ACHN (cell line): ENCODE measurements around the gene TTC17.
A peak's percentile ranks its signal among the peaks of the same experiment; 100 is the strongest.
"Not testable (repeated sequence)": the region's sequence is repeated elsewhere in the genome, so short reads cannot be mapped to it uniquely, and the experiment has no call there.

Source experiments
- DNase-seq: peaks from one replicate; pipeline ENCODE4 v3.0.0-alpha.2; 2015
- in situ Hi-C: cut with HindIII; loops from 2 replicates; pipeline ENCODE4 v1.10.0; 2017; ENCODE audit warnings: low sequenced_read_pairs, low pct_ligation_motif_present, low pct_unique_long_range_greater_than_20kb

The TTC17 gene

GRCh38 chr11:43430916-43431315 lies 72.2 kb downstream of the TTC17 start:
- in situ Hi-C loops, DNase-seq: not testable (repeated sequence)

GRCh38 chr11:43434893-43435292 lies 76.2 kb downstream of the TTC17 start:
- in situ Hi-C loops, result no loop called here
- DNase-seq, result no peak

- in situ Hi-C loops, result no loop called here
- DNase-seq, result no peak
Observed at GRCh38 chr11:43440486-43440885, 81.8 kb downstream of the TTC17 start.

GRCh38 chr11:43443811-43444210 lies 85.1 kb downstream of the TTC17 start:
- DNase-seq, result no peak
- in situ Hi-C loops, result no loop called here

- in situ Hi-C loops, result no loop called here
- DNase-seq, result no peak
Observed at GRCh38 chr11:43447151-43447550, 88.4 kb downstream of the TTC17 start.

- in situ Hi-C loops, result no loop called here
- no peak for DNase-seq
Observed at GRCh38 chr11:43458486-43458885, 99.8 kb downstream of the TTC17 start.

- no peak for DNase-seq
- in situ Hi-C loops, result no loop called here
Observed at GRCh38 chr11:43459246-43459645, 100.5 kb downstream of the TTC17 start.

GRCh38 chr11:43462359-43462758 lies 103.6 kb downstream of the TTC17 start:
- DNase-seq, result no peak
- in situ Hi-C loops, result no loop called here

- in situ Hi-C loops, result no loop called here
- DNase-seq, result no peak
Observed at GRCh38 chr11:43467958-43468357, 109.2 kb downstream of the TTC17 start.

- not testable (repeated sequence) for DNase-seq
Observed at GRCh38 chr11:43477491-43477890, 118.8 kb downstream of the TTC17 start.

GRCh38 chr11:43486141-43486540 lies 127.4 kb downstream of the TTC17 start:
- no peak for DNase-seq
- in situ Hi-C loops, result no loop called here

More at GRCh38 chr11:43477491-43477890, 118.8 kb downstream of the TTC17 start:
- in situ Hi-C loops, result not testable (repeated sequence)

GRCh38 chr11:43489869-43490465 lies 131.2 kb downstream of the TTC17 start:
- DNase-seq, result no peak
- in situ Hi-C loops, result no loop called here

- DNase-seq, result no peak
- in situ Hi-C loops, result no loop called here
Observed at GRCh38 chr11:43492701-43493100, 134.0 kb downstream of the TTC17 start.

GRCh38 chr11:43493431-43493830 lies 134.7 kb downstream of the TTC17 start:
- DNase-seq, result no peak
- in situ Hi-C loops, result no loop called here

GRCh38 chr11:43497144-43497543 lies 138.4 kb downstream of the TTC17 start:
- DNase-seq, result no peak
- in situ Hi-C loops, result no loop called here

- DNase-seq, result no peak
Observed at GRCh38 chr11:43498561-43498960, 139.8 kb downstream of the TTC17 start.

GRCh38 chr11:43503417-43503816 lies 144.7 kb downstream of the TTC17 start:
- DNase-seq, result no peak
- in situ Hi-C loops, result no loop called here

More at GRCh38 chr11:43498561-43498960, 139.8 kb downstream of the TTC17 start:
- in situ Hi-C loops, result no loop called here

- peak; percentile 19 for DNase-seq
- in situ Hi-C loops, result no loop called here
Observed at GRCh38 chr11:43504316-43504950, 145.7 kb downstream of the TTC17 start.

- no peak for DNase-seq
- in situ Hi-C loops, result no loop called here
Observed at GRCh38 chr11:43505171-43505570, 146.5 kb downstream of the TTC17 start.

GRCh38 chr11:43507171-43507570 lies 148.5 kb downstream of the TTC17 start:
- no peak for DNase-seq
- in situ Hi-C loops, result no loop called here
